GM21423 (cell line): ENCODE measurements around the gene SLMAP.
"Not testable (repeated sequence)": the region's sequence is repeated elsewhere in the genome, so short reads cannot be mapped to it uniquely, and the experiment has no call there.

Experiments
- ATAC-seq: cut with Tn5 transposase; IDR thresholded peaks from one replicate; pipeline ENCODE4 v1.9.1; 2021; ENCODE audit warnings: mild to moderate bottlenecking, moderate library complexity; ENCODE audit not compliant: unreplicated experiment

The SLMAP gene

GRCh38 chr3:57876632-57877031 is 120.5 kb downstream of the SLMAP start:
- ATAC-seq: no peak

GRCh38 chr3:57877116-57877515 is 121.0 kb downstream of the SLMAP start:
- ATAC-seq: no peak

GRCh38 chr3:57884436-57884835 is 128.3 kb downstream of the SLMAP start:
- not testable (repeated sequence) for ATAC-seq

GRCh38 chr3:57889807-57890206 is 133.7 kb downstream of the SLMAP start:
- no peak for ATAC-seq

- ATAC-seq: no peak
Observed at GRCh38 chr3:57890874-57891273, 134.8 kb downstream of the SLMAP start.

GRCh38 chr3:57892423-57892822 is 136.3 kb downstream of the SLMAP start:
- no peak for ATAC-seq

GRCh38 chr3:57893156-57893555 is 137.0 kb downstream of the SLMAP start:
- ATAC-seq: no peak

GRCh38 chr3:57893668-57894067 is 137.6 kb downstream of the SLMAP start:
- ATAC-seq: no peak

GRCh38 chr3:57896031-57896430 is 139.9 kb downstream of the SLMAP start:
- ATAC-seq: no peak

GRCh38 chr3:57896691-57897090 is 140.6 kb downstream of the SLMAP start:
- no peak for ATAC-seq

- no peak for ATAC-seq
Observed at GRCh38 chr3:57900786-57901185, 144.7 kb downstream of the SLMAP start.

GRCh38 chr3:57903124-57903890 is 147.2 kb downstream of the SLMAP start:
- ATAC-seq: no peak

GRCh38 chr3:57910990-57911389 is 154.9 kb downstream of the SLMAP start:
- ATAC-seq: no peak

GRCh38 chr3:57911593-57911992 is 155.5 kb downstream of the SLMAP start:
- no peak for ATAC-seq

GRCh38 chr3:57917601-57918000 is 161.5 kb downstream of the SLMAP start:
- ATAC-seq: no peak

- no peak for ATAC-seq
Observed at GRCh38 chr3:57918123-57918837, 162.2 kb downstream of the SLMAP start.

GRCh38 chr3:57919987-57920386 is 163.9 kb downstream of the SLMAP start:
- ATAC-seq: no peak

GRCh38 chr3:57923101-57923500 is 167.0 kb downstream of the SLMAP start:
- ATAC-seq: no peak

GRCh38 chr3:57923752-57924151 is 167.6 kb downstream of the SLMAP start:
- ATAC-seq: no peak

- ATAC-seq: no peak
Observed at GRCh38 chr3:57927166-57927565, 171.1 kb downstream of the SLMAP start.

GRCh38 chr3:57927916-57928315 is 171.8 kb downstream of the SLMAP start:
- no peak for ATAC-seq

GRCh38 chr3:57928511-57928910 is 172.4 kb downstream of the SLMAP start:
- ATAC-seq: no peak
